Mucosa of descending colon (tissue), 3 donors: Measurements from ENCODE around the gene SQOR. TPM values are rescaled to one million over a fixed set of nuclear protein-coding genes. Genes with fewer than 3 reads are reported as not detected.

Experiments used
- ATAC-seq: fragments of 200-7000 bp; cut with Tn5 transposase; one replicate; pipeline ENCODE4 v1.9.1; 2020; ENCODE audit warnings: mild to moderate bottlenecking, moderate library complexity
- DNase-seq, 3 donors: peaks; one replicate each; pipeline ENCODE4 v3.0.0-alpha.2; 2020
- H3K36me3 ChIP-seq: fragments of 200-600 bp; one replicate; pipeline ENCODE4 v1.8.0; 2021; ENCODE audit warnings: low read depth, mild to moderate bottlenecking
- H3K4me1 ChIP-seq: fragments of 200-600 bp; one replicate; pipeline ENCODE4 v1.8.0; 2021; ENCODE audit warnings: low read depth, mild to moderate bottlenecking
- H3K4me3 ChIP-seq: fragments of 200-600 bp; one replicate; pipeline ENCODE4 v1.8.0; 2021; ENCODE audit warnings: mild to moderate bottlenecking
- H3K9me3 ChIP-seq: fragments of 200-600 bp; one replicate; pipeline ENCODE4 v1.8.0; 2021; ENCODE audit warnings: mild to moderate bottlenecking
- CTCF ChIP-seq: fragments of 200-600 bp; IDR thresholded peaks from one replicate; pipeline ENCODE4 v1.8.0; 2022; ENCODE audit warnings: antibody characterized with exemption, mild to moderate bottlenecking
- intact Hi-C, 2 donors: fragments of 100-400 bp; cut with DNase I in 1 of 2; cut with micrococcal nuclease in 1 of 2; formaldehyde crosslinking; loops; one replicate each; pipeline versions ENCODE4 v1.11.0 to v1.11.1; 2022; cut with DNase I, micrococcal nuclease
- total RNA-seq, 3 donors: library from RNA; stranded (reverse); fragmentation: NEBNext Ultra II Directional in 2 of 3; extraction: Animal tissue kit (Norgen Biotek cat#: 25700) in 2 of 3; gene quantifications; one replicate each; pipeline versions ENCODE4 v1.2.1 to v1.2.4, GENCODE V29; 2021 to 2023
- donor health status: DM: no; HTN: no; CAD: no; lungs with moderate emphysema.
- donor health status: DM: no; HTN: no; CAD: no.
- donor health status: DM: no; HTN: yes; CAD: no.

Gene SQOR
- total RNA-seq, 3 donors from 2014 or later: 197 to 409 (median 403) TPM

GRCh38 chr15:45587863-45588170 is 47.0 kb upstream of the SQOR start:
- no peak for DNase-seq
- no peaks in the 10 kb centered on the region for H3K9me3 ChIP-seq
- no peak for TF ChIP-seq CTCF
- H3K4me1 ChIP-seq: peaks cover 21% of the 10 kb centered on the region
- H3K36me3 ChIP-seq: peaks cover 5% of the 10 kb centered on the region
- H3K4me3 ChIP-seq: peak overlapping the region; percentile 60
- ATAC-seq: no peak
- intact Hi-C loops: no loop called here

GRCh38 chr15:45588219-45588875 is 46.5 kb upstream of the SQOR start:
- intact Hi-C loops: no loop called here
- ATAC-seq (no peak), DNase-seq (no peak)
- Histone ChIP-seq H3K4me3 (peak overlapping the region; percentile 60), H3K36me3 (peaks cover 5% of the 10 kb centered on the region), H3K9me3 (no peaks in the 10 kb centered on the region), H3K4me1 (peaks cover 21% of the 10 kb centered on the region)
- no peak for TF ChIP-seq CTCF

DNA sequence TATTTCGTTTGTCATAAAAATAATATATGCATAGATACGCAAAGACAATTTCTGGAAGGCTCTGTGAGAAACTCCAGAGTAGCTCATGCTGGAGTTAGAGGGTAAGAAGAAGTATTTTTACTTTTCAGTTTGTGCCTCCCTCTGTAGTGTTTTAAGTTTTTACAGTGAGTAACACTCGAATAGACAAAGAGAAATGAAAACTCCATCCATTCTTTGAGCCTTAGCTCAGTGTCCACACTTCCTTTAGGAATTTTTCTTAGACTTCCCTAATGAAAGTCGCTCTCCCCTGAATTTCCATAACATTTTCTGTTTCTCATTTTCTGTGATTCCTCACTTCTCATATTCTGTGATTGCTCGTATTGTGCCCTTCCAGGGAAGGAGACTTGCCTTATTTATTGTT is 45.6 kb upstream of the SQOR start:
- no peak for TF ChIP-seq CTCF
- H3K9me3 ChIP-seq: no peaks in the 10 kb centered on the region
- H3K36me3 ChIP-seq: peaks cover 5% of the 10 kb centered on the region
- H3K4me3 ChIP-seq: no peak overlapping the region
- DNase-seq: no peak
- H3K4me1 ChIP-seq: peaks cover 21% of the 10 kb centered on the region
- ATAC-seq: no peak
- intact Hi-C loops: no loop called here

DNA sequence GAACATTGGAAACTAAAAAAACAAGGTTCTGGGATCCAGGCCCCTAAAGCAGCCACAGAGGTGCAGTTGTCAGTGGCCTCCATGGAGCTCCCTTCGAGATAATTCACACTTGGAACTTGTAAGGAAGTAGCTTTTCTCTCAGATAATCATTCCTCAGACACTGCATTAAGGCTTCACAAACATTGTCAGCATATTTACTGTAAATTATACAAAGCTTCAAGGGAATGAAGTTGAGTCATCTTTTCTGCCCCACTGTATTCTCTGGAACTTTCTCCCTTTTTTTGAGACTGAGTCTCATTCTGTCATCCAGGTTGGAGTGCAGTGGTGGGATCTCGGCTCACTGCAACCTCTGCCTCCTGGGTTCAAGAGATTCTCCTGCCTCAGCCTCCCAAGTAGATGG is 40.5 kb upstream of the SQOR start:
- Histone ChIP-seq H3K4me1 (no peaks in the 10 kb centered on the region), H3K36me3 (no peaks in the 10 kb centered on the region), H3K9me3 (no peaks in the 10 kb centered on the region), H3K4me3 (no peak overlapping the region)
- intact Hi-C loops: no loop called here
- TF ChIP-seq CTCF: no peak
- DNase-seq (no peak), ATAC-seq (no peak)

GRCh38 chr15:45594835-45595530 is 39.8 kb upstream of the SQOR start:
- Histone ChIP-seq H3K4me1 (no peaks in the 10 kb centered on the region), H3K36me3 (no peaks in the 10 kb centered on the region), H3K4me3 (no peak overlapping the region), H3K9me3 (no peaks in the 10 kb centered on the region)
- ATAC-seq (no peak), DNase-seq (no peak)
- no peak for TF ChIP-seq CTCF
- intact Hi-C loops: no loop called here
